Stimulated activated CD8-positive, alpha-beta memory T cell treated with anti-CD3 and anti-CD28 coated beads, Interleukin-7, amount 100 ng/mL, for 4 hours (primary cell): Measurements from ENCODE around the gene CREB5.

Experiments
- DNase-seq, 2 donors: peaks; one replicate each; pipeline ENCODE4 v3.0.0-alpha.2; 2020; ENCODE audit warnings: low read depth in 2 of 2

CREB5 gene

DNA sequence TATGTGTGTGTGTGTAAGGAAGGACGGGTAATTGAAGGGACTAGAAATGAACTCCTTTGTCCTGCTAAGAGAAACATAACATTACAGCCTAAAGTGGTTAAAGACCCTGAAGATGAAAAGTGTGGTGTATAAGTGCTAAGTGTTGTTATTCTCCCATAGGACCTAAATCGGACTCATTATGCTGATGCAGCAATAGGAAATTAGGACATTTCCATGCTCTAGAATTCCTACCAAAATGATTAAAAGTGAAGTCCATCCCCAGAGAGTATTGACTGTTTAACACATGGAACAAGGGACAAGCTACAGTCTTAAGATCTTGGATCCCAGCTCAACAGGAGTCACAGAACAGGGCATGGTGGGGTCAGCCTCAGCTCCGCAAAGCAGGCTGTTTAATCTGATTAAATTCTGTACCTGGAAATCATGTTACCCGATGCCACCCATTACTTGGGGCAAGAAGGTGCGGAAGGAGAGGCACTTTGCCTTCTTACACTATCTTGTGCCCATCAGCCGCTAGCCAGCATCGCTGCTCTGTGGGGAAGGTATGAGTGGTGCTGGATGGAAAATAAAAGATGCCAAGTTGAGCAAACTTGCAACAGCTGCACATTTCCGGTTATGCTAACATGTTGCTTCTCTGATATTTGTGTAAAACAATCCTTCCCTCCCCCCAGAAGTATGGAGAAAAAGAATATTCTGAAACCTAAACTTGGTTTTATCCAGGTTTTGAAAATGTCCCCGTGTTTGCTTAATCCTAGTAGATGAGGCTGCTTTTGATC lies 100.5 kb downstream of the CREB5 start:
- DNase-seq = no peak

DNA sequence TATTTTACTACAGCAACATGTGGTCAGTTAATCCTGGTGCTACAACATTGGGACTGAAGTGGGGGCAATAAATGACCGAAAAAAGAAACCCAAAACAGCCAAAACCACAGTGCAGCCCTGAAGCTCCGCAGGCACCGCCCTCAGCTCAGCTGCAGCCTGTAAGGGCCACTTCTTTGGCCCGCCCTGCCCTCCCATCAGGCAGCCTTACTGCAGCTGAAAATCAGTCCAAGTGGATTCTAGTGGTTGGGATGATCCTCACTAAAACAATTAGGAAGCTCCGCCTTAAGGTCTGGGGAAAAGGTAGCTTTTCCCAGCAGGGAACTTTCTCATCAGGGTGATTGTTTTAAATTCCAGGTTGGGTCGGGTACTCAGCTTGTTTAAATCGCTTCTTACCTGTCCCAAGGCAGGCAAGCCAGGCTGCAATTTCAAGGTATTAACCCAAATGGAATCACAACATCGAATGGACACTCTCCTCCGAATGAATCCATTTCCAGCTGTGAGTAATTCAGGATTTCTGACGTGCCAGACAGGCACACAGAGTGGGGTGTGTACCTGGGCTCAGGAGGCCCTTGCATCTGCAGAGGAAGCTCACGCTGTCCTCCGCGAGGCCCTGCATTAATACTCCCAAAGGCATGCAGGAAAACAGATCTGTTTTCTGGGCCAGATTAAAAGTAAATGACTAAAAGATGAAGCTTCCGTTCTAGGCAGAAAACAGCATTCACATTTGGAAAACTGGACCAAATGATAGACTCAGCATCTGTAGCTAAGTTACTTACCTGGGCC lies 104.3 kb downstream of the CREB5 start:
- DNase-seq = no peak

DNA sequence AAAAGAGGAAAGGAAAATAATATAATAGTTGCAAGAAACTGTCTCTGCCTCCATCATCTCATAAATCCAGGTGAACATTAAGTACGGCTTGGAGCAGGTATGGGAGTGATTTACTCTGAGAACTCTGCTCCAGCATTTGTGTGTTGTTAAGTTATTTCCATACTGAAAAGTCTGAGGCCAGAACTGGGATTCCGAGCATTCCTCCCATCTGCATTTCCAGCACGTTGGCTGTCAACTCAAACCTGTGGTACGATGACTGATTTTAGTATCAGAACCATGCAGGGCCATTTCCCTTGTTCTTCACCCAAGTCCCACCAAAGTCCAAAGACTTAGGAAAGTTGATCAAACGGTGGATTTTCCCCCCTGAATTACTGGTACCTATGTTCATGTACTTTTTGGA lies 104.9 kb downstream of the CREB5 start:
- no peak for DNase-seq

DNA sequence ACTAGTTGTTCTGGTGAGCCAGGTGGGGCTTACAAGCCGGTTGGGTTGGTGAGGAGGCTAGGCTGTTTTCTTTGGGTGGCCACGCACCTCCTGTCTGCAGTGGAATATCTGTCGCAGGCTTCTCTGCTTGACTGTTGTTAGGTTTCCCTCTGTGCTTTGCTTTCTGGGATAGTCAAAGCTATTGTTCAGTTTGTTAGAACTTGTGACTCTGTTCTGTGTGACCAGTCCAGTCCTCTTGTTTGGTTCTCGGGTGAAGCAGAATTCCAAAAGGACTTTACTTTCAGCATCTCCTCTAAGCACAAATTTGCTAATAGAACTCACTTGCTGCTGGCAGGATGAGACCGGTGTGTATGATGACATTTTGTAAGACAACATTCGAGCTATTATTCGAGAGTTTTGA lies 105.3 kb downstream of the CREB5 start:
- no peak for DNase-seq

DNA sequence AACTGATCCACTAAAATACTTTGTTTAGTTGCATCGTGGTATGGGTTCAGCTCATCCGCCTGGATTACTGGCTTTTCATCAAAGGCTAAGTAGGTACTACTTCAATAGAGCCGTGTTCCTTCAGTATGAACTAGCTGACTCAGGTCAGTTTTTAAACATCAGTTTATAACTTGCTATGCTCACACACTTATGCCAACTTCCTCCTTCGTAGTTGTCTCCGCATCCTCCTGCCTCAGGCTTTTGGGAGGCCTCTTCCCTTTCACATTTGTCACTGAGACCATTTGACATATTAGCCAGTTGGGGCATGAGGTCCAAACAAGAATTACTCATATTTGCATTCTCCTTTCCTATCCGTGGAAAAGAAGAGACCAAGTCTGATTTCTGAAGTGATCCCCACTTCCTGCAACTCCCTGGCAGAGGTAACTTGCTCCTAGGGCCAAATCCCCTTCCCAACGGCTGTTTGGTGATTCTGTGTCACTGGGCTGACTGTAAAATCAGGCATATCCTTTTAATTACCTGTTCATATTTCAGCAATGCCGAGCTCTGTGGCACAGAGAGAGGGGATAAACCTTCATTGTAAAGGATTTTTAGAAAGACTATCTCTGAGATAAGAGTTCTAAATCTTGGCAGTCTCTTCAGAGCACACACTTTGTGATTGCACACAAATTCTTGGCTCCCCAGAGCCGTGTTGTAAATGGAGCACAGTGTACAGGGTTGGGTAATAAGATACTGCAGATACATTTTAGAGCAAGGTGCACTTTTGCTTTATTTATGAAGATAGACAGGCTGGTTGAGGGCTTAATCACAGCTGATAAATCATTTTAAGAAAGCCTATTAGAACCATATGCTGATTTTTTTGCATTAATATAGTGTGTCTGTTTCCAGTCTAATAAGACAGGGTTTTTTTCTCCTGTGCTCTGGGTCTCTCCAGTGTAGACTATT lies 108.0 kb downstream of the CREB5 start:
- no peak for DNase-seq

DNA sequence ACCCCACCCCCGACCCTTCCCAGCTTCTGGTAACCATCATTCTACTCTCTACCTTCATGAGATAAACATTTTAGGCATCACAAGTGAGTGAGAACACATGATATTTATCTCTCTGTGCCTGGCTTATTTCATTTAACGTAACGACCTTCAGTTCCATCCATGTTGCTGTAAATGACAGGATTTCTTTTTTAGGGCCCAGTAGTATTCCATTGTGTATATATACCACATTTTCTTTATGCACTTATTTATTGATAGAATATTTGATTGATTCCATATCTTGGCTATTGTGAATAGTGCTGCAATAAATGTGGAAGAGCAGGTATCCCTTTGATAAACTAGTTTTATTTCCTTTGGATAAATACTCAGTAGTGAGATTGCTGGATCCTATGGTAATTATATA lies 112.7 kb downstream of the CREB5 start:
- no peak for DNase-seq

DNA sequence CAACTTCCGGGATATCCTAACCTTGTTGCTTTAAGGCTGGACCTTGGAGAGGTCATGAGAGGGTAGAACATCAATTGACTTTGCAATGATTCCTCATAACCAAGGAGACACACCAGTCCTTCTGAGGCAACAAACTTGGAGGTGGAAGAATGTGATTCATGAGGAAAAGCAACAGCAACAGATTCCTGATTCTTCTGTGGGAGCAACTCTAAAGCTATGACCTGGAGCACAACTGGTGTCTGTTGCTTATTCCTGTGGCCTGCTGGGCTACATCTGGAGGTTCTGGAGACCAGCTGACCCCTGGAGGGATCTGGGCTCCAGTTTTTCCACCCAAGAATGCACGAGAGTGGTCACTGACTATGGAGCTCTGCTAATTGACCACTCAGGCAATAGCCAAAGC lies 116.6 kb downstream of the CREB5 start:
- DNase-seq = no peak

DNA sequence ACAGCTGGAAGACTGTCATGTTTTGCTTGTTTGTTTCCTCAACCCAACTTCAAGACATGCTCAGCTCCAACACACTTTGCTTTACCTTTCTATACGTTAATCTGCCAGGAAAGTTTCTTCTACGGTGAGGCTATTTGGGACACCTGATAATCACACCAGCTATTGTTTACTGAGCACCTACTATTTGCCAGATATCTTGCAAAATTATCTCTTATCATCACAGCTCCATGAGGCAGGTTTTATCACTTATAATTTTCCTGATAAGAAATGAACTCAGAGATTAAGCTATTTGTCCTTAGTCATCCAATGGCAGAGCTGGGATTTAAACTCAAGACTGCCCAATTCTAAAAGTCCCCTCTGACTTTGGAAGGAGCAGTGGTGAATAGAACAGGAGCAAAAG lies 117.4 kb downstream of the CREB5 start:
- no peak for DNase-seq

DNA sequence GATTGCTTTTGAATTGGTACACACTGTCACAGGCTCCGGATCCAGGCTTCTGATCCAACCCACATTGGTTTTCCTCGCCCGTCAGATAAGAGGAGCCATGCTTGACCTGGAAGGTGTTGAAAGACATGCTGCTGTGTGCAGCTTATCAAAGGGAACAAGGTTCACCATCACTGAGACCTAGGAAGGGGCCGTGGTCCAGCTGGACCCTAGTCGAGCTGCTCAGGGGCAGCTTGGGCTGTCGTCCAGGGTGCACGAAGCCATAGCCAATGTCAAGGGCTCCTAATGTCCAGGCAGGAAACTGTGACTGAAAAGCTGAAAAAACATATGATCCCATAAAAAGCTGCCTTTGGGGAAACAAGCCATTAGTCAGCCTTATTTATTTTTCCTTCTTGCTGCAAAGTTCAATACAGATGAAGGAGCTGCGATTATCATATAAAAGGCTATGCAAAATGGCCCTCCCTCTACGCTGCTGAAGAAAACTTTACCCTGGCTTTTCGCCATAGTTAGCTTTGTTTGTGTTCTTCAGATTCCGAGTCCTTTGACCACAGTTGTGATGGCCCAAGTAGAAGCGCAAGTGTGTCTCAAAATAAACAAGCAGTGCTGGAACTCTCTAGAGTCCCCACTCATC lies 118.0 kb downstream of the CREB5 start:
- DNase-seq = no peak

DNA sequence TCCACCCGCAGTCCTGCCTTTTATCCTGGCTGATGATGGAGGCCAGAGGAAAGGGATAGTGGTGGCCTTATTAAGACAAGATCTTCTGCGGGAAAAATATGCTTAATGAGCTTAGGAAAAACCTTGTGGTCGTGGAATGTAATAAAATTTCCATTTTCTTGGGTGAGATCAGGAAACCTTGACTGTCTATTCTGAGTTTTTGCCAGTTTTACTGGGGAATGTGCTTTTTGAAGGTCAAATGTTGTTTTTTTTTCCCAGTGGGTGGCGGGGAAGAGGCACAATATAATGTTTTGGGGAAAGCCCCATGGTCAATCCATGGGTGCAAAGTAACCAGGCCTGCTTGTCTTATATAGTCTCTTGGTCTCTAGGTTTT lies 118.5 kb downstream of the CREB5 start:
- DNase-seq = no peak

DNA sequence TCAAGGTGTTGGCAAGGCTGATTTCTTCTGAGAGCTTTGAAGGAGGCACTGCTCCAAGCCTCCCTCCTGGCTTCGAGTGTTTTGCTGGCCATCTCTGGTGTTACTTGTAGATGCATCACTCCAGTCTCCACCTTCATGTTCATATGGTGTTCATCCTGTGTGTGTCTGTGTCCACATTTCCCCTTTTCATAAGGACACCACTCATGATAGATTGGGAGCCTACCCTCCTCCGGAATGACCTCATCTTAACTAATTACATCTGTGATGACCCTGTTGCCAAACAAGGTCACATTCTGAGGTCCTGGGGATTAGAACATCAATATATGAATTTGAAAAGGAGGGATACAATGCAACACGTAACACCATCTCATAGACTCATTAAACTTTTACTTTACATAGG lies 119.0 kb downstream of the CREB5 start:
- no peak for DNase-seq

DNA sequence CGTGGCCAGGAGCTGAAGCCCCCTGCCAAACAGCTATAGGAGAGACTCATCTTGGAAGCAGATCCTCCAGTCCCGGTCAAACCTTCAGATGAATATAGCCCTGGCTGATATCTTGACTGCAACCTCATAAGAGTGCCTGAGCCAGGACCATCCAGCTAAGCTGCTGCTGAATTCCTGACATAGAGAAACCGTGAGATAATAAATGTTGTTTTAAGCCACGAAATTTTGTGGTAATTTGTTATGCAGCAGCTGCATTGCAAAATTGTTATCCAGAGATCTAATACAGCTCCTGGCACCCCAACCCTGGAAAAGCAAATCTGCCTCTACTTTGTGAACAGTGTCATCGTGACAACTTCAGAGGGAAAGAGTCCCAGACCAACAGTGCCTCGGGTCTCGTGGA lies 119.9 kb downstream of the CREB5 start:
- DNase-seq = no peak

DNA sequence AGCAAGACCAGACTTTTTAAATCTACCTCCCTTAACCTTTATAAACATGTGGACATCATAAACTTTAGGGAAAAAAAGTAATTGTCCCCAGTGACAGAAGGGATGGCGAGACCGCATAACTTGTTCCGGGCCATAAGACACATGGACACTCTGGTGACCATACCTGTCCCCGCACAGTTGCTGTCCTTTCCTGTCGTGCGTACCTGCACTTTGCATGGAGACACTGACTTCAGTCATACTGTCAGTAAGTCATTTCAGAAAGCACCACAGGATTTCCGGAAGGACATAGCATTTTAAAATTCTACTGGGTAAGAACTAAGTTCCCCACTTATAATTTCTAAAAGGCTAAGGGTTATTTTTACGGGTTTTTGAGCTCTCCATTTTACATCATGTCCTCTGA lies 120.9 kb downstream of the CREB5 start:
- no peak for DNase-seq

DNA sequence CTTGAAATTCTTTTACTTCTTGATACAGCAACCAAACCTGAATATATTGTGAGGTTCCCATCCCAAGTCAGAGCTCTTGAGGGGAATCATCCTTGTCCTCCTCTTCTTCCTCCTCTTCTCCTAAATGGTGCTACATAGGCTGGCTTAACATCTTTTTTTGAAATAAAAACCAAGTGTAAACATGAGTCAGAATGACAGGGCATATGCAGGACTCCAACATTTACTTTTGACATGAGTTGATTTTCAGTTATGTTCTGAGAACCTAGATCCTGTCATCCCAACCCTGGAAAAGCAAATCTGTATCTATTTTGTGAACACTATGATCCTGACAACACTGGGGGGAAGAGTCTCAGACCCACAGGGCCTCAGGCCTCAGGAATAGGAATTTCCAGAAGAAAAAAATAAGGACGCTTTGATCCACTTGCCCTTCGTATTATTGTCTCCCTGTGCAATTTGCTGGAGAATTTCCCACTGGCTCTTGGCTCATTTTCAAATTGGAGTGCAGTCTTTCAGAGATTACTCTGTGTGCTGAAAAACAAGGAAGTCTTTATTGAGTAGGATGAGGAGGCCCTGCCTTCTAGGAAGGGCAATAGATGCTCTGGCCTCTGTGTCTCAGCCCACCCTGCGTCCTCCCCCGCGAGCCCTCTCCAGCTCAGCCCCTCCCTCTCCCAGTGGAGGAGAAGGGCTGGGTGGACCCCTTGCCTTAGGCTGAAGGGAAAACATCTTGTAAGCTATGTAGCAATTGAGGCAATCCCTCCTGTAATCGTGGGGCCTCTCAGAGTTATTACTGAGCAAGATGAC lies 121.6 kb downstream of the CREB5 start:
- DNase-seq = no peak

DNA sequence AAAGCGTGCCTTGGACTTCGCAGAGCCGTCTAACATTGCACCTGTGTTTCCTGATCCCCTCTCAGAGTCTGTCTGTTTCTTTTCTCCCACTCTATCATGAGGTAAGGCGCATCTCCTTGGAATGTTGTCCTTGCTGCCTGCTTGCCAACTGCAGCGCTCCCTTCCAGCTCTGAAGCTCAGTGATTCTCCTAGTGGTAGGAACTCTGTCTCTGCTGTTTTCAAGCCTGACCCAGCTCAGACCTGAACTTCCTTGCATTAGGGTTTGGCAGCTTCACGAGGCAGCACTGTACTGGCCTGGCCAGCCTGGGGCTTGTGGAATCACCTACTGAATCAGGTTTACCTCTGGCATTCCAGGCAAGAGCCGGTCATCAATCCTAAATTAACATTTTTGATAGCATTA lies 123.9 kb downstream of the CREB5 start:
- no peak for DNase-seq

DNA sequence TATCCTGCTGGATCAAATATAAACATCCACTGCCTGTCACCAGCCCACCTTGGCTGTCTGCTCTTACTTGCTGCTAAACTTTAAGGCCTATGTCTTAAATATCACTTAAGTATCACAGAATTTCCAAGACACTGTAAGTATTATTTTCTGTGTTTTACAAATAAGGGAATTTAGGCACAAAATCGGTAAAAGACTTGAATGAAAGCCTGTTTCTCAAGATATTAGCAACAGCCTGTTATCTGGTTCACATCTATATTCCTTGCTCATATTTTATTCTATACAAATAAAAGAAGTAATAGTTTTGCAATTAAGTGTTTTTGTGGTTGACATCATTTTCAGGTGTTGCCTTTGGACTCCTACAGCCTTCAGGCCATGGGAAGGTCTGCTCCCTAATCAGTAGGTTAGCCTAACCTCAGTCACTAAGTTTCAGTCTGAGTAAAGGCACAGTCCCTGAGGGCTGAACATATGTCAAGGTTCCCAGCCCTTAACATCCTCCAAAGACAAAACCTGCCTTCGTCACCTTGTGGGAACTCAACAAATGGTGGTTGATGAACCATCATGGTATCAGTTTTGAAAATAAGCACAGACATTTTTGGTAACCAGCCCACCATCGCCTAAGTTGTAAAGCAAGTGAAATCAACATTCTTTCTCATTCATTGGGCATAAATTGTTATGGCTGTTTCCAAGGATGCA lies 127.1 kb downstream of the CREB5 start:
- no peak for DNase-seq

DNA sequence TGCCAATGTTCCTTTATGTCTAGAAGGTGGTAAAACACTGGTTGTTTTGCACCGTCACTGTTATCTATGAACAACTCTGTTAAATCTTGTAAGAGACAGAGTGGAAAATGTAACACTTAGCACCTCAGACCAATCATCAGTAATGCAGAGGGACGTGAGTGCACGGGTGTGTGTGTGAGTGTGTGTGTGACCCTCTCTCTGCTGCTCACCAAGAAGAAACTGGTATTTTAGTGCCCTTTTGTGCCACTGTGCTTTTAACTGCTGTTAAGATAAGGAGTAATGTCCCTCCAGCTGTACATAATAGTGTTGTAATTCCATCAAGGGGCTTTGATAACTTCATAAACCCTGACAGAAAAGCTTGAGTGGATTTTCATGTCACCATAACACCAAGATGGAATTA lies 130.1 kb downstream of the CREB5 start:
- DNase-seq = no peak

DNA sequence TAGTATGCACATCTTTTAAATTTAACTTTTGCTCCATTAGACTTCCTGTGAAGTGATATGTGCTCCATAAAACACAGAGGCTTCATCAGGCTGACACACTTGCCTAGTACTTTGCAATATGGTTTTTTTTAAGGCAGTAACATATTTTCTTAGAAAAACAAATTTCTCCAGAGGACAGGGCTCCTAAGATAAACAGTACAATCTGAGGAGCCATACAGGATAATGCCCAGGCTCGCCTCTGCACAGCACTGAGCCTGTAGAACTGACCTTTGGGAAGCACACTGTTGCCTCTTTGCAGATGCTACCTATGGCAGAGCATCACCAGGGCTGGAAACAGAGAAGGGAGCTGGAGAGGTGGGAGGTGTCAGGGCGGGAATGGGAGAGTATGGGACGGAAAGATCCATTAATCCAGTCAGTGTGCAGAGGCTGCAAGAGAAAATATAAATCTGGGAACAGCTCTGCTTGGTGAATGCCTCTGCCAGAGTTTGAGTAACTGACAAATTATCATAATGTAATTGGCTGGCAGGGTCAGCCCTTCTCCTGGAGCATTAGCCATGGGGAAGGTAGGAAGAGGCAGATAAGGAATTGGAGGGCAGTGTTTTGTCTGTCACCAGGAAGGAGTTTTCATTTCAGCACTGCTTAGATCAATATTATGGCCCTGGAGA lies 132.3 kb downstream of the CREB5 start:
- no peak for DNase-seq

DNA sequence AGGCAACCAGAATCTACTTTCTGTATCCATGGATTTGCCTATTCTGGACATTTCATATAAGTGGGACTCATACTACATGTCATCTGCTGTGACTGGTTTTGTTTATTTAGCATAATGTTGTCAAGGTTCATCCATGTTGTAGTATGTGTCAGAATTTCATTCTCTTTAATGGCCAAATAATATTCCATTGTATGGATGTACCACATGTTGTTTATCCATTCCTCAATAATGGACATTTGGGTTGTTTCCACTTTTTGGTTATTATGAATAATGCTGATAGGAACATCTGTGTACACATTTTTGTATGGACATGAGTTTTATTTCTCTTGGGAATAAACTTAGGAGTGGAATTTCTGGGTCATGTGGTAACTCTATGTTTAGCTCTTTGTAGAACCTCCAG lies 133.7 kb downstream of the CREB5 start:
- no peak for DNase-seq

DNA sequence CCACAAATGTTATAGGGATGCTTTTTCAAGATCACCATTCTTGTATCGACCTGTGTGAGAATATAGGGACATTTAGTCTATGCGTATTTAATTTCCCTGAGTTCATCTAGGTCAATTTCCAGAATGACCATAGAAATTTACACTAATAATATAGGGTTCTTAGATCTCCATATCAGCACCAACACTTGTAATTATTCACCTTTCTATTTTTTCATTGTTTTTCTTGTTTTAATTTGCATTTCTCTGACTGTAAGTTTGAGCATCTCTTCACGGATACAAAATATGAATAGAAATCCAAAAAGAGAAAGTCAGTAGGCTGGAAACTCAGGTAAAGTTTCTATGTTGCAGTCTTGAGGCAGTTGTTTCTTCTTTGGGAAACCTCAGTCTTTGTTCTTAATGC lies 134.8 kb downstream of the CREB5 start:
- no peak for DNase-seq
